Activated CD4-positive, alpha-beta T cell treated with anti-CD3 and anti-CD28 coated beads, Interleukin-2, amount 10 ng/mL, durations not matched to agents 7 days and 5 days (primary cell): Measurements from ENCODE around the gene TMEM139. TPM values are rescaled to one million over a fixed set of nuclear protein-coding genes. Genes with fewer than 3 reads are reported as not detected.
"Not testable (repeated sequence)": the region's sequence is repeated elsewhere in the genome, so short reads cannot be mapped to it uniquely, and the experiment has no call there.

Experiments
- CTCF ChIA-PET: fragments of 350-600 bp; sonication (Branson Sonifier 250); formaldehyde crosslinking; loops from one replicate; lab custom pipeline; 2021; ENCODE audit warnings: antibody characterized with exemption; lab: Charles Lee
- POLR2A ChIA-PET: fragments of 350-600 bp; sonication (Branson Sonifier 250); formaldehyde crosslinking; loops from one replicate; lab custom pipeline; 2021; ENCODE audit warnings: antibody characterized with exemption; lab: Charles Lee
- DNase-seq: peaks from one replicate; pipeline ENCODE4 v3.0.0-alpha.2; 2020
- H3K27ac Mint-ChIP-seq: one replicate; pipeline ENCODE4 v1.8.0; 2021; ENCODE audit warnings: mild to moderate bottlenecking, moderate library complexity, mixed read lengths
- H3K27me3 Mint-ChIP-seq: one replicate; pipeline ENCODE4 v1.8.0; 2021; ENCODE audit warnings: mixed read lengths
- H3K36me3 Mint-ChIP-seq: one replicate; pipeline ENCODE4 v1.8.0; 2021; ENCODE audit warnings: low read depth, mixed read lengths
- H3K4me1 Mint-ChIP-seq: one replicate; pipeline ENCODE4 v1.8.0; 2021; ENCODE audit warnings: mixed read lengths
- H3K4me3 Mint-ChIP-seq: one replicate; pipeline ENCODE4 v1.8.0; 2021; ENCODE audit warnings: mild to moderate bottlenecking, moderate library complexity, mixed read lengths
- H3K9me3 Mint-ChIP-seq: one replicate; pipeline ENCODE4 v1.8.0; 2021; ENCODE audit warnings: mixed read lengths
- total RNA-seq, 2 experiments: library from RNA; stranded (reverse); gene quantifications; one replicate each; pipeline ENCODE4 v1.2.3, GENCODE V29; 2021

Gene TMEM139
- total RNA-seq, 2 experiments from 2014 or later = 0.29 to 0.57 TPM

GRCh38 chr7:143282124-143282523, 2.6 kb upstream of the TMEM139 start:
- DNase-seq = no peak
- H3K27me3 Mint-ChIP-seq = no peaks in the 10 kb centered on the region
- POLR2A ChIA-PET = no interaction called here
- H3K9me3 Mint-ChIP-seq = peaks cover 4% of the 10 kb centered on the region
- H3K4me3 Mint-ChIP-seq = no peak overlapping the region
- peaks cover 61% of the 10 kb centered on the region for H3K4me1 Mint-ChIP-seq
- peaks cover 5% of the 10 kb centered on the region for H3K36me3 Mint-ChIP-seq
- CTCF ChIA-PET = interaction anchor here (0.6 kb wide), 1 partner anchor 56 kb away, joined by 3 read pairs; no protein-coding TSS in a partner anchor
- no peak overlapping the region for H3K27ac Mint-ChIP-seq

GRCh38 chr7:143283381-143283780, 1.4 kb upstream of the TMEM139 start:
- CTCF ChIA-PET = interaction anchor here (1.7 kb wide), 1 partner anchor 16 kb away, joined by 4 read pairs; no protein-coding TSS in a partner anchor
- DNase-seq = no peak
- H3K36me3 Mint-ChIP-seq = peaks cover 13% of the 10 kb centered on the region
- H3K4me3 Mint-ChIP-seq = no peak overlapping the region
- POLR2A ChIA-PET = no interaction called here
- peaks cover 70% of the 10 kb centered on the region for H3K4me1 Mint-ChIP-seq
- peaks cover 8% of the 10 kb centered on the region for H3K9me3 Mint-ChIP-seq
- no peaks in the 10 kb centered on the region for H3K27me3 Mint-ChIP-seq
- H3K27ac Mint-ChIP-seq = peak overlapping the region; percentile 42

DNA sequence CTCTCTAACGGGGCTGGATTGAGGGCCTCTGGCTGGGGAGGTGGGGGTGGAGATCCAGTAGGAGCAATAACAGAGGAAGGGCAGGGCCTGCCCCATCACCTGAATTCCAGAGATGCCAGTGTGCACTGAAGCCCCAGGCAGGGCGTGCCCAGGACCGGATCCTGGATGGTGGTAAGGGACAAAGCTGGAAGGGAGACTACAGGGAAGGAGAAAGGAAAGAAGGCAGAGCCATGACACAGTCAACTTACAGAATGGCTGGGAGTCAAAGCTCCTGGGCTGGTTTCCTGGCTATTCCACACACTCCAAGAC, 666 bp downstream of the TMEM139 start:
- peaks cover 8% of the 10 kb centered on the region for H3K9me3 Mint-ChIP-seq
- DNase-seq = no peak
- H3K27me3 Mint-ChIP-seq = no peaks in the 10 kb centered on the region
- CTCF ChIA-PET = no interaction called here
- peaks cover 65% of the 10 kb centered on the region for H3K4me1 Mint-ChIP-seq
- H3K4me3 Mint-ChIP-seq = no peak overlapping the region
- POLR2A ChIA-PET = no interaction called here
- H3K27ac Mint-ChIP-seq = no peak overlapping the region
- peaks cover 28% of the 10 kb centered on the region for H3K36me3 Mint-ChIP-seq

DNA sequence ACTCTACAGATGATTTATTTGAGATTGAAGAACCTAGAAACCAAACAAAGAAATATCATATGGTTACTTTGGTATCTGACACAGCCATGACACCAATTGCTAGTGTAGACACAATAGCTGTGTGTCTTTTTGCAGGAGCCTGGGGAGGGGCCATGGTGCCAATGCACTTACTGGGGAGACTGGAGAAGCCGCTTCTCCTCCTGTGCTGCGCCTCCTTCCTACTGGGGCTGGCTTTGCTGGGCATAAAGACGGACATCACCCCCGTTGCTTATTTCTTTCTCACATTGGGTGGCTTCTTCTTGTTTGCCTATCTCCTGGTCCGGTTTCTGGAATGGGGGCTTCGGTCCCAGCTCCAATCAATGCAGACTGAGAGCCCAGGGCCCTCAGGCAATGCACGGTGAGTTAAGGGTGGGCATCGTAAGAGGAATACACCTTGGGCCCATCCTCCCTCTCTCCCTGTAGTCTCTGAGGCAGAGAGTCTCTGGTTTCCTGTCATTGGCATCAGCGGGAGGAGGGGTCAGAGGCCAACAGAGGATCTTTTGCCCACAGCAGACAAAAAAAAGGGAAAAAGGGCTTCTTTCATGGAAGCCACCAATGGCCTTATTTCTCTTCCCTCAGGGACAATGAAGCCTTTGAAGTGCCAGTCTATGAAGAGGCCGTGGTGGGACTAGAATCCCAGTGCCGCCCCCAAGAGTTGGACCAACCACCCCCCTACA, 1.2 kb downstream of the TMEM139 start:
- POLR2A ChIA-PET = no interaction called here
- Mint-ChIP-seq H3K4me3 (no peak overlapping the region), H3K4me1 (peaks cover 64% of the 10 kb centered on the region), H3K36me3 (peaks cover 31% of the 10 kb centered on the region), H3K27ac (no peak overlapping the region), H3K9me3 (peaks cover 8% of the 10 kb centered on the region), H3K27me3 (no peaks in the 10 kb centered on the region)
- no peak for DNase-seq
- CTCF ChIA-PET = interaction anchor here (1.0 to 2.5 kb wide), 3 partner anchors 7 to 25 kb away, joined by 3 to 10 read pairs (median 7); no protein-coding TSS in a partner anchor

DNA sequence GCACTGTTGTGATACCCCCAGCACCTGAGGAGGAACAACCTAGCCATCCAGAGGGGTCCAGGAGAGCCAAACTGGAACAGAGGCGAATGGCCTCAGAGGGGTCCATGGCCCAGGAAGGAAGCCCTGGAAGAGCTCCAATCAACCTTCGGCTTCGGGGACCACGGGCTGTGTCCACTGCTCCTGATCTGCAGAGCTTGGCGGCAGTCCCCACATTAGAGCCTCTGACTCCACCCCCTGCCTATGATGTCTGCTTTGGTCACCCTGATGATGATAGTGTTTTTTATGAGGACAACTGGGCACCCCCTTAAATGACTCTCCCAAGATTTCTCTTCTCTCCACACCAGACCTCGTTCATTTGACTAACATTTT, 1.7 kb downstream of the TMEM139 start:
- H3K27ac Mint-ChIP-seq = peak overlapping the region; percentile 90
- no peak overlapping the region for H3K4me3 Mint-ChIP-seq
- CTCF ChIA-PET = interaction anchor here (1.0 to 2.5 kb wide), 5 partner anchors 8 to 26 kb away, joined by 3 to 11 read pairs (median 7); no protein-coding TSS in a partner anchor

DNA sequence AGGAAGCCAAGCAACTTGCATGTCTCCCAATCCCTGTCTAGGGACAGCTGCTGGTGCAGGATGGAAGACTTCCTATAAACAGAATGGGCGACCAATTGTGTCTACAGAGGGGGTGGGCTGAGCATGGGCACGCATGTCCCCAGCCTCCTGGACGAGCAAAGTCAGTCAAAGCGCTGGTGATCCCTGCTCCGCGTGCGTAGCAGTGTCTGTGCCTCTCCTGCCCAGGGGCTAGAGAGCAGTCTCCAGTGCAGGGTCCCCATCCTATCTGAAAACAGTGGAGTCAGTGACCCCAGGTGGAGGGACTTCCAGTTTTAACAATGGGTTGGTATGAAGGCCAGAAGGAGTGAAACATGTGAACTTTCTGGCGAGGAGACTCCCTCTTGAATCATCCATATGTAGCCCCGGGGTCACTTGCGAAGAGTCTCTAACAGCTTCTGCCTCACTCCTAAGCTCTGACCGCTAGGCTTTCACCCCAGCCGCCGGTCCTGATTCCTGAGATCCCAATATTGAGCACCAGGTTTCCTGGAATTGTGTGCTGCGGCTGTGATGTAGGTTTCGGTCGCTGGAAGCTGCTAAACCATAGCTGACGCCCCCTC, 2.7 kb downstream of the TMEM139 start:
- Mint-ChIP-seq H3K36me3 (peaks cover 43% of the 10 kb centered on the region), H3K4me3 (peak overlapping the region; percentile 90), H3K27ac (peak overlapping the region; percentile 90), H3K27me3 (no peaks in the 10 kb centered on the region), H3K4me1 (peaks cover 67% of the 10 kb centered on the region), H3K9me3 (peaks cover 8% of the 10 kb centered on the region)
- ChIA-PET CTCF (interaction anchor here (0.6 to 2.5 kb wide), 14 partner anchors 9 to 278 kb away, joined by 3 to 11 read pairs (median 4); partner anchors contain the start of gene GSTK1), POLR2A (interaction anchor here (0.6 to 1.0 kb wide), 4 partner anchors 8 to 22 kb away, joined by 3 to 6 read pairs (median 4); no protein-coding TSS in a partner anchor)
- no peak for DNase-seq

More for the DNA sequence above, 1.7 kb downstream of the TMEM139 start:
- Mint-ChIP-seq H3K4me1 (peaks cover 66% of the 10 kb centered on the region), H3K27me3 (no peaks in the 10 kb centered on the region), H3K36me3 (peaks cover 37% of the 10 kb centered on the region), H3K9me3 (peaks cover 8% of the 10 kb centered on the region)
- DNase-seq = no peak
- POLR2A ChIA-PET = no interaction called here

- peak within 1 kb of the TSS; percentile 90 for H3K4me3 Mint-ChIP-seq
- DNase-seq = peak; percentile 99
- H3K4me1 Mint-ChIP-seq = peaks cover 67% of the 10 kb centered on the region
- CTCF ChIA-PET = interaction anchor here (0.6 to 2.5 kb wide), 13 partner anchors 8 to 278 kb away, joined by 3 to 11 read pairs (median 4); partner anchors contain the start of gene GSTK1
- peaks cover 49% of the 10 kb centered on the region for H3K36me3 Mint-ChIP-seq
- H3K9me3 Mint-ChIP-seq = peaks cover 8% of the 10 kb centered on the region
- POLR2A ChIA-PET = interaction anchor here (0.6 to 1.0 kb wide), 3 partner anchors 8 to 21 kb away, joined by 3 to 6 read pairs (median 4); no protein-coding TSS in a partner anchor
- no peaks in the 10 kb centered on the region for H3K27me3 Mint-ChIP-seq
- peak within 1 kb of the TSS; percentile 90 for H3K27ac Mint-ChIP-seq
Observed at GRCh38 chr7:143287935-143288826, 3.4 kb downstream of the TMEM139 start, which contains the start of gene CASP2. Gene CASP2, plus strand, starts transcription at chr7:143288351. Its CDS starts 105 bp downstream, at chr7:143288456.

DNA sequence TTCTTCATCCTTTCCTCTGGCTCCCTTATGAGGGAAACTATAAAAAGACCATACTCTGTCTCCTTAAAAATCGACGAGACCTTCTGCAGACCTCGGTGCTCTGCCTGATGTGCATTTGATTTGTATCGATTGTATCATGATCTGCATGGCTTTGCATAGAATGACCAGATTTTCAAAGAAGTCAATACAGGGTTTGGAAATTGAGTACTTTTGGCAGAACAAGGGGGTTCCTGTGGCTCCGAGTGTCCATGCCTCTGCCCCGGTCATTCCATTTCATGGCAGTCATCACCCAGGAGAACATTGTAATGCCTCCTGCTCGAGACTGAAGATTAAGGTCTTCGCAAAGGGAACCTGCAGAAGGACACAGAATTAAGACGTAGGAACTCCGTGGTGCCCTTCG, 4.1 kb downstream of the TMEM139 start:
- Mint-ChIP-seq H3K4me3 (peak overlapping the region; percentile 90), H3K27ac (peak overlapping the region; percentile 90), H3K36me3 (peaks cover 54% of the 10 kb centered on the region), H3K9me3 (peaks cover 8% of the 10 kb centered on the region), H3K4me1 (peaks cover 64% of the 10 kb centered on the region), H3K27me3 (no peaks in the 10 kb centered on the region)
- CTCF ChIA-PET = interaction anchor here (1.2 to 2.5 kb wide), 7 partner anchors 8 to 34 kb away, joined by 3 to 11 read pairs (median 6); partner anchors contain the start of gene GSTK1
- no peak for DNase-seq
- POLR2A ChIA-PET = no interaction called here

DNA sequence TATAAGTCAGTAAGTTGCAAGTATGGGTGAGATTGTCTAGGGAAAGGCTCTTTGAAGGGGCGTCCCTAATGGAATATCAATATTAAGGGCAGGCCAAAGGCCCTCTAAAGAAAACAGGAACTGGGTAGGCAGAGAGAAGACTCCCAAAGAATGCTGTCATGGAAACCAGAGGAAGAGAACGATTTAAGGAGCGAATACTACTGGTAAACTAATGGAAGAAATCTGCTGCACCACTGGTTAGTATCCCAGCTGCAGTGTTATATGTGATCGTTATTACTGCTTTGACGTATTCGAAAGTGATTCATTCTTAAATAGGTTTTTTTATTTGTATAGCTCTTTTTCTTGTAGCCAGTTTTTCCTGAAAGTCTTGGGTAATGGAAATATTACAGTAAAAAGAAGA, 4.7 kb downstream of the TMEM139 start:
- Mint-ChIP-seq H3K9me3 (peaks cover 8% of the 10 kb centered on the region), H3K27ac (peak overlapping the region; percentile 90), H3K4me1 (peaks cover 64% of the 10 kb centered on the region), H3K4me3 (peak overlapping the region; percentile 90), H3K36me3 (peaks cover 60% of the 10 kb centered on the region), H3K27me3 (no peaks in the 10 kb centered on the region)
- CTCF ChIA-PET = interaction anchor here (1.0 to 1.4 kb wide), 4 partner anchors 10 to 49 kb away, joined by 3 to 8 read pairs (median 4); partner anchors contain the start of gene GSTK1
- no peak for DNase-seq
- POLR2A ChIA-PET = interaction anchor here (0.7 kb wide), 1 partner anchor 490 kb away, joined by 3 read pairs; no protein-coding TSS in a partner anchor

GRCh38 chr7:143289888-143290287, 5.1 kb downstream of the TMEM139 start:
- ChIA-PET POLR2A (interaction anchor here (0.7 kb wide), 1 partner anchor 490 kb away, joined by 3 read pairs; no protein-coding TSS in a partner anchor), CTCF (interaction anchor here (1.0 to 1.4 kb wide), 4 partner anchors 9 to 50 kb away, joined by 3 to 8 read pairs (median 4); partner anchors contain the start of gene GSTK1)
- Mint-ChIP-seq H3K4me3 (peak overlapping the region; percentile 90), H3K36me3 (peaks cover 65% of the 10 kb centered on the region), H3K27ac (peak overlapping the region; percentile 90), H3K4me1 (peaks cover 64% of the 10 kb centered on the region)
- not testable (repeated sequence) for DNase-seq, H3K9me3 Mint-ChIP-seq, H3K27me3 Mint-ChIP-seq

GRCh38 chr7:143290293-143290692, 5.5 kb downstream of the TMEM139 start:
- H3K4me1 Mint-ChIP-seq = peaks cover 64% of the 10 kb centered on the region
- peak overlapping the region; percentile 90 for H3K4me3 Mint-ChIP-seq
- H3K27me3 Mint-ChIP-seq = no peaks in the 10 kb centered on the region
- H3K9me3 Mint-ChIP-seq = peaks cover 8% of the 10 kb centered on the region
- CTCF ChIA-PET = interaction anchor here (1.2 to 2.1 kb wide), 4 partner anchors 9 to 50 kb away, joined by 3 to 8 read pairs (median 4); no protein-coding TSS in a partner anchor
- peaks cover 68% of the 10 kb centered on the region for H3K36me3 Mint-ChIP-seq
- H3K27ac Mint-ChIP-seq = peak overlapping the region; percentile 90
- DNase-seq = no peak
- POLR2A ChIA-PET = no interaction called here
